PC-3 (cell line): ENCODE results near the gene ADAM12. TPM values are rescaled to one million over a fixed set of nuclear protein-coding genes. Genes with fewer than 3 reads are reported as not detected.

ENCODE experiments used
- ATAC-seq: fragments of 200-7000 bp; cut with Tn5 transposase; 2 replicates; pipeline ENCODE4 v1.9.1; 2020; ENCODE audit warnings: mild to moderate bottlenecking, moderate library complexity
- BruUV-seq: library from RNA; stranded (reverse); fragments of 400-500 nt; replicated peaks from 2 replicates; lab custom pipeline; 2021; lab: Mats Ljungman, UMichigan
- CTCF ChIA-PET: fragments of 300-600 bp; sonication (Branson Sonifier 250); formaldehyde crosslinking; loops from one replicate; lab custom pipeline; 2022; ENCODE audit warnings: antibody characterized with exemption; lab: Charles Lee
- POLR2A ChIA-PET: fragments of 300-600 bp; sonication (Branson Sonifier 250); formaldehyde crosslinking; loops from one replicate; lab custom pipeline; 2022; ENCODE audit warnings: antibody characterized with exemption; ENCODE audit not compliant: unreplicated experiment; lab: Charles Lee
- DNase-seq: peaks from one replicate; pipeline ENCODE4 v3.0.0-alpha.2; 2015
- H2AFZ ChIP-seq: fragments of 300-600 bp; sonication (generic); 2 replicates; pipeline ENCODE4 v1.6.0; 2016; ENCODE audit warnings: antibody characterized with exemption, low read length
- H3F3A ChIP-seq: fragments of 300-600 bp; sonication (generic); one replicate; pipeline ENCODE4 v1.6.0; 2017; ENCODE audit warnings: antibody characterized with exemption, low read length, control low read depth, mild to moderate bottlenecking; ENCODE audit not compliant: unreplicated experiment
- H3K27ac ChIP-seq: fragments of 300-600 bp; sonication (generic); 2 replicates; pipeline ENCODE4 v1.5.1; 2016; ENCODE audit warnings: mild to moderate bottlenecking, low read length
- H3K27me3 ChIP-seq: fragments of 300-600 bp; sonication (generic); 2 replicates; pipeline ENCODE4 v1.6.1; 2016; ENCODE audit warnings: low read length, mixed read lengths
- H3K36me3 ChIP-seq: fragments of 300-600 bp; sonication (generic); 2 replicates; pipeline ENCODE4 v1.6.1; 2016; ENCODE audit warnings: low read depth, mixed run types, low read length, mixed read lengths
- H3K4me1 ChIP-seq: fragments of 300-600 bp; sonication (generic); 2 replicates; pipeline ENCODE4 v1.5.1; 2016; ENCODE audit warnings: low read length; ENCODE audit not compliant: insufficient read depth
- H3K4me2 ChIP-seq: fragments of 300-600 bp; sonication (generic); 2 replicates; pipeline ENCODE4 v1.6.0; 2016; ENCODE audit warnings: low read length
- H3K4me3 ChIP-seq: fragments of 300-600 bp; sonication (generic); 2 replicates; pipeline ENCODE4 v1.5.1; 2016; ENCODE audit warnings: mild to moderate bottlenecking, low read length, mixed read lengths
- H3K79me2 ChIP-seq: fragments of 300-600 bp; sonication (generic); 2 replicates; pipeline ENCODE4 v1.6.1; 2017; ENCODE audit warnings: low read length, mixed read lengths
- H3K9ac ChIP-seq: fragments of 300-600 bp; sonication (generic); 2 replicates; pipeline ENCODE4 v1.6.0; 2016; ENCODE audit warnings: mild to moderate bottlenecking, low read length
- H3K9me2 ChIP-seq: fragments of 300-600 bp; sonication (generic); replicated peaks from 2 replicates; pipeline ENCODE4 v1.6.1; 2016; ENCODE audit warnings: mixed run types, low read length, mixed read lengths
- H3K9me3 ChIP-seq: fragments of 300-600 bp; sonication (generic); 2 replicates; pipeline ENCODE4 v1.6.1; 2016; ENCODE audit warnings: low read length, mixed read lengths
- H4K20me1 ChIP-seq: fragments of 300-600 bp; sonication (generic); 2 replicates; pipeline ENCODE4 v1.6.1; 2016; ENCODE audit warnings: low read length, mixed read lengths
- CTCF ChIP-seq: fragments of 300-600 bp; sonication (generic); conservative IDR thresholded peaks from 2 replicates; pipeline ENCODE4 v1.5.1; 2017; ENCODE audit warnings: antibody characterized with exemption, low read depth, mild to moderate bottlenecking, low read length
- EZH2 ChIP-seq: fragments of 300-600 bp; sonication (generic); IDR thresholded peaks from one replicate; pipeline ENCODE4 v1.6.1; 2017; ENCODE audit warnings: antibody characterized with exemption, mild to moderate bottlenecking, low read length; ENCODE audit not compliant: unreplicated experiment
- EZH2phosphoT487 ChIP-seq: fragments of 300-600 bp; sonication (generic); IDR thresholded peaks from 2 replicates; pipeline ENCODE4 v1.6.1; 2018; ENCODE audit warnings: mild to moderate bottlenecking, antibody characterized with exemption, low read length, borderline replicate concordance
- intact Hi-C: fragments of 100-400 bp; cut with micrococcal nuclease; formaldehyde crosslinking; loops from 2 replicates; pipeline ENCODE4 v1.9.0; 2023
- total RNA-seq: library from RNA; depleted of rRNA; stranded (reverse); fragments of >200 nt; gene quantifications from 2 replicates; pipeline ENCODE4 v1.2.3, GENCODE V29; 2014

ADAM12 gene
- total RNA-seq, 1 experiment from 2014 or later = 3.4 TPM

- Histone ChIP-seq H3K9me2 (no peaks in the 10 kb centered on the region), H3K9ac (no peak overlapping the region), H3K4me3 (no peak overlapping the region), H3K79me2 (no peaks in the 10 kb centered on the region), H3F3A (no peaks in the 10 kb centered on the region), H3K4me1 (no peaks in the 10 kb centered on the region), H3K4me2 (no peak overlapping the region), H3K36me3 (no peaks in the 10 kb centered on the region), H3K9me3 (no peaks in the 10 kb centered on the region), H2AFZ (no peak overlapping the region), H3K27ac (no peak overlapping the region), H4K20me1 (no peaks in the 10 kb centered on the region), H3K27me3 (no peaks in the 10 kb centered on the region)
- intact Hi-C loops = no loop called here
- TF ChIP-seq EZH2phosphoT487 = no peak
- no peak for TF ChIP-seq CTCF
- TF ChIP-seq EZH2 = no peak
- ChIA-PET POLR2A (no interaction called here), CTCF (no interaction called here)
- DNase-seq (no peak), ATAC-seq (no peak)
- no TSS peak for BruUV-seq
These were observed 277.6 kb downstream of the ADAM12 start for GRCh38 chr10:126110489-126111180.

GRCh38 chr10:126109893-126110292 is 278.4 kb downstream of the ADAM12 start:
- no peaks in the 10 kb centered on the region for H3K9me3 ChIP-seq
- H3K9me2 ChIP-seq = no peaks in the 10 kb centered on the region
- H3K27me3 ChIP-seq = no peaks in the 10 kb centered on the region
- no peak overlapping the region for H3K4me3 ChIP-seq
- no peaks in the 10 kb centered on the region for H3K79me2 ChIP-seq
- intact Hi-C loops = no loop called here
- BruUV-seq = no TSS peak
- no peak overlapping the region for H3K27ac ChIP-seq
- H3K9ac ChIP-seq = no peak overlapping the region
- POLR2A ChIA-PET = no interaction called here
- ATAC-seq (no peak), DNase-seq (no peak)
- H3K36me3 ChIP-seq = no peaks in the 10 kb centered on the region
- no peaks in the 10 kb centered on the region for H3F3A ChIP-seq
- H3K4me2 ChIP-seq = no peak overlapping the region
- H2AFZ ChIP-seq = no peak overlapping the region
- no peaks in the 10 kb centered on the region for H3K4me1 ChIP-seq
- no peaks in the 10 kb centered on the region for H4K20me1 ChIP-seq
- CTCF ChIA-PET = no interaction called here
- TF ChIP-seq EZH2phosphoT487 = no peak
- TF ChIP-seq CTCF = no peak
- TF ChIP-seq EZH2 = no peak

DNA sequence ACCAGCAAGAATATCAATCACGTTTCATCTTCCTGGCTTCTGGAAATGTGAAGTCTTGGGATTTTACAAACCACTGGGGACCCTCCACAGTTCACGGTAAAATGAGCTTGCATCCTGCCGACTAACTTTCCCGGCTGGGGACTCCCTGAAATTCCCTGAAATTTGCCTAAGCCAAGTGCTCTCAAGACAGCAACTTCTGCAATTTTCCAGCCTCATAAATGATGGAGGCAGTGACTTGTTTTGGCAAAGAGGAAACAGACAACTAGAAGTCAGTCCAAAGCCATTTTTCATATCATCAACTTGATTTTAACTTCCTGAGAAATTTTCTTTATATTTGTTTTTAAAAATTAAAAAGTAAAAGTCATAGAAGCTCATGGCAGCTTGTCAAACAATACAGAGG is 279.6 kb downstream of the ADAM12 start:
- no peak overlapping the region for H3K9ac ChIP-seq
- H3K27me3 ChIP-seq = no peaks in the 10 kb centered on the region
- ChIA-PET CTCF (no interaction called here), POLR2A (no interaction called here)
- H3K4me2 ChIP-seq = no peak overlapping the region
- H4K20me1 ChIP-seq = no peaks in the 10 kb centered on the region
- ATAC-seq (no peak), DNase-seq (no peak)
- H3K79me2 ChIP-seq = no peaks in the 10 kb centered on the region
- intact Hi-C loops = no loop called here
- H3K9me3 ChIP-seq = no peaks in the 10 kb centered on the region
- no peak overlapping the region for H2AFZ ChIP-seq
- H3K9me2 ChIP-seq = no peaks in the 10 kb centered on the region
- no peak overlapping the region for H3K27ac ChIP-seq
- TF ChIP-seq EZH2phosphoT487 (no peak), CTCF (no peak), EZH2 (no peak)
- no peak overlapping the region for H3K4me3 ChIP-seq
- no peaks in the 10 kb centered on the region for H3K4me1 ChIP-seq
- H3F3A ChIP-seq = no peaks in the 10 kb centered on the region
- no peaks in the 10 kb centered on the region for H3K36me3 ChIP-seq
- BruUV-seq = no TSS peak
